SK-N-SH treated with all-trans-retinoic acid at 6 μM for 48 hours (cell line): ENCODE measurements around the gene LHFPL6.
A peak's percentile ranks its signal among the peaks of the same experiment; 100 is the strongest.

Source experiments
- ATAC-seq: fragments of 200-7000 bp; cut with Tn5 transposase; 3 replicates; pipeline ENCODE4 v1.9.1; 2020; ENCODE audit warnings: mild to moderate bottlenecking, moderate library complexity
- ARNTL ChIP-seq: fragments of 450-650 bp; formaldehyde crosslinking; IDR thresholded peaks from 2 replicates; pipeline ENCODE4 v1.5.0; 2020; ENCODE audit warnings: low read depth, mild to moderate bottlenecking, moderate library complexity, borderline replicate concordance
- BACH2 ChIP-seq: fragments of 250-450 bp; sonication (Bioruptor Pico); IDR thresholded peaks from 2 replicates; pipeline ENCODE4 v1.9.0; 2021; ENCODE audit warnings: mild to moderate bottlenecking, borderline replicate concordance
- ESRRG ChIP-seq: fragments of 250-450 bp; sonication (Bioruptor Pico); IDR thresholded peaks from 2 replicates; pipeline ENCODE4 v1.6.1; 2021; ENCODE audit warnings: mild to moderate bottlenecking
- GLIS3 ChIP-seq: fragments of 250-450 bp; sonication (Bioruptor Pico); IDR thresholded peaks from 2 replicates; pipeline ENCODE4 v1.5.0; 2020; ENCODE audit warnings: mild to moderate bottlenecking, moderate library complexity
- ISL1 ChIP-seq: fragments of 250-450 bp; sonication (Bioruptor Pico); IDR thresholded peaks from 2 replicates; pipeline ENCODE4 v2.1.2; 2022; ENCODE audit warnings: mild to moderate bottlenecking, moderate library complexity
- RARB ChIP-seq: fragments of 250-450 bp; sonication (Bioruptor Pico); IDR thresholded peaks from 2 replicates; pipeline ENCODE4 v1.8.0; 2021; ENCODE audit warnings: mild to moderate bottlenecking, moderate library complexity
- SNAI2 ChIP-seq: fragments of 250-450 bp; sonication (Bioruptor Pico); IDR thresholded peaks from 2 replicates; pipeline ENCODE4 v1.5.0; 2020; ENCODE audit warnings: mild to moderate bottlenecking, moderate library complexity
- TCF4 ChIP-seq: fragments of 250-450 bp; sonication (Bioruptor Pico); IDR thresholded peaks from 2 replicates; pipeline ENCODE4 v1.8.0; 2021; ENCODE audit warnings: mild to moderate bottlenecking, moderate library complexity, borderline replicate concordance
- TOX ChIP-seq: fragments of 250-450 bp; sonication (Bioruptor Pico); IDR thresholded peaks from 2 replicates; pipeline ENCODE4 v1.8.0; 2021; ENCODE audit warnings: mild to moderate bottlenecking, moderate library complexity, borderline replicate concordance
- ZC3H10 ChIP-seq: fragments of 250-450 bp; sonication (Bioruptor Pico); IDR thresholded peaks from 2 replicates; pipeline ENCODE4 v1.5.1; 2021; ENCODE audit warnings: mild to moderate bottlenecking, moderate library complexity
- ZFP3 ChIP-seq: fragments of 250-450 bp; sonication (Bioruptor Pico); IDR thresholded peaks from 2 replicates; pipeline ENCODE4 v1.5.0; 2020; ENCODE audit warnings: mild to moderate bottlenecking, moderate library complexity
- ZFP30 ChIP-seq: fragments of 450-650 bp; formaldehyde crosslinking; IDR thresholded peaks from 2 replicates; pipeline ENCODE4 v1.5.0; 2022; ENCODE audit warnings: mild to moderate bottlenecking, moderate library complexity
- ZNF565 ChIP-seq: fragments of 450-650 bp; formaldehyde crosslinking; conservative IDR thresholded peaks from 2 replicates; pipeline ENCODE4 v1.5.0; 2020; ENCODE audit warnings: low read depth, mild to moderate bottlenecking, moderate library complexity
- ZNF70 ChIP-seq: fragments of 450-650 bp; formaldehyde crosslinking; IDR thresholded peaks from 2 replicates; pipeline ENCODE4 v1.5.0; 2020; ENCODE audit warnings: mild to moderate bottlenecking, moderate library complexity
- TF ChIP-seq, protein P1 (sequence below): fragments of 250-450 bp; sonication (Bioruptor Pico); IDR thresholded peaks from 2 replicates; pipeline ENCODE4 v1.8.0; 2021; ENCODE audit warnings: low read depth, mild to moderate bottlenecking, moderate library complexity, borderline replicate concordance
- TF ChIP-seq, protein P2 (sequence below): fragments of 250-450 bp; sonication (Bioruptor Pico); IDR thresholded peaks from 2 replicates; pipeline ENCODE4 v1.5.1; 2021; ENCODE audit warnings: mild to moderate bottlenecking, moderate library complexity
- TF ChIP-seq, protein P3 (sequence below): fragments of 250-450 bp; sonication (Bioruptor Pico); IDR thresholded peaks from 2 replicates; pipeline ENCODE4 v1.5.0; 2020; ENCODE audit warnings: mild to moderate bottlenecking, moderate library complexity
- TF ChIP-seq, protein P4 (sequence below): fragments of 250-450 bp; sonication (Bioruptor Pico); IDR thresholded peaks from 2 replicates; pipeline ENCODE4 v1.5.1; 2020; ENCODE audit warnings: low read depth, mild to moderate bottlenecking, moderate library complexity
- TF ChIP-seq, protein P5 (sequence below): fragments of 250-450 bp; sonication (Bioruptor Pico); IDR thresholded peaks from 2 replicates; pipeline ENCODE4 v1.8.0; 2020; ENCODE audit warnings: mild to moderate bottlenecking, moderate library complexity, borderline replicate concordance

Gene LHFPL6

DNA sequence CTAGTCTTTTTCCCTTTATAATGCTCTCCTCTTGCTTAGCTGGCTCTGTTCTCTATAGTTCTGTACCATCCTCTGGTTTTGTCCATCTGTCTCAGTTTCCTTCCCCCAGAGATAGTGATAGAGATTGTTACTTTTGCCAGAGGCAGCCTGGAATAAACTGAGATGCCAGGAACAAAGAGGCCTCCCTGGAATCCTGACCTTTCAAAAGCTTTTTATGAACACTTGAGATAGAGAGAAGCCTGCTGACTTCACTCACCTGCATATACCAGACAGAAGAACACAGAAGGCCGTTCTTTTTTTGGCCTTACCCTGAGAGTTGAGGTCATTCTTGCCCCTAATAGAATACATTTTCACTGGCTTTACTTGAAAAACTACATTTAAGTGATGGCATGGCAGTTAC is 150.2 kb downstream of the LHFPL6 start:
- TF ChIP-seq, protein P1, sequence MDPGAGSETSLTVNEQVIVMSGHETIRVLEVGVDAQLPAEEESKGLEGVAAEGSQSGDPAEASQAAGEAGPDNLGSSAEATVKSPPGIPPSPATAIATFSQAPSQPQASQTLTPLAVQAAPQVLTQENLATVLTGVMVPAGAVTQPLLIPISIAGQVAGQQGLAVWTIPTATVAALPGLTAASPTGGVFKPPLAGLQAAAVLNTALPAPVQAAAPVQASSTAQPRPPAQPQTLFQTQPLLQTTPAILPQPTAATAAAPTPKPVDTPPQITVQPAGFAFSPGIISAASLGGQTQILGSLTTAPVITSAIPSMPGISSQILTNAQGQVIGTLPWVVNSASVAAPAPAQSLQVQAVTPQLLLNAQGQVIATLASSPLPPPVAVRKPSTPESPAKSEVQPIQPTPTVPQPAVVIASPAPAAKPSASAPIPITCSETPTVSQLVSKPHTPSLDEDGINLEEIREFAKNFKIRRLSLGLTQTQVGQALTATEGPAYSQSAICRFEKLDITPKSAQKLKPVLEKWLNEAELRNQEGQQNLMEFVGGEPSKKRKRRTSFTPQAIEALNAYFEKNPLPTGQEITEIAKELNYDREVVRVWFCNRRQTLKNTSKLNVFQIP = no peak
- TF ChIP-seq ESRRG (CRISPR knock-in tag) (no peak), ZFP3 (no peak), ZNF565 (CRISPR knock-in tag) (no peak), ZFP30 (no peak), ISL1 (CRISPR knock-in tag) (no peak), RARB (CRISPR knock-in tag) (no peak), TCF4 (CRISPR knock-in tag) (no peak), BACH2 (CRISPR knock-in tag) (no peak), TOX (CRISPR knock-in tag) (no peak)
- TF ChIP-seq, protein P2, sequence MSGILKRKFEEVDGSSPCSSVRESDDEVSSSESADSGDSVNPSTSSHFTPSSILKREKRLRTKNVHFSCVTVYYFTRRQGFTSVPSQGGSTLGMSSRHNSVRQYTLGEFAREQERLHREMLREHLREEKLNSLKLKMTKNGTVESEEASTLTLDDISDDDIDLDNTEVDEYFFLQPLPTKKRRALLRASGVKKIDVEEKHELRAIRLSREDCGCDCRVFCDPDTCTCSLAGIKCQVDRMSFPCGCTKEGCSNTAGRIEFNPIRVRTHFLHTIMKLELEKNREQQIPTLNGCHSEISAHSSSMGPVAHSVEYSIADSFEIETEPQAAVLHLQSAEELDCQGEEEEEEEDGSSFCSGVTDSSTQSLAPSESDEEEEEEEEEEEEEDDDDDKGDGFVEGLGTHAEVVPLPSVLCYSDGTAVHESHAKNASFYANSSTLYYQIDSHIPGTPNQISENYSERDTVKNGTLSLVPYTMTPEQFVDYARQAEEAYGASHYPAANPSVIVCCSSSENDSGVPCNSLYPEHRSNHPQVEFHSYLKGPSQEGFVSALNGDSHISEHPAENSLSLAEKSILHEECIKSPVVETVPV (CRISPR knock-in tag) = no peak
- TF ChIP-seq, protein P3, sequence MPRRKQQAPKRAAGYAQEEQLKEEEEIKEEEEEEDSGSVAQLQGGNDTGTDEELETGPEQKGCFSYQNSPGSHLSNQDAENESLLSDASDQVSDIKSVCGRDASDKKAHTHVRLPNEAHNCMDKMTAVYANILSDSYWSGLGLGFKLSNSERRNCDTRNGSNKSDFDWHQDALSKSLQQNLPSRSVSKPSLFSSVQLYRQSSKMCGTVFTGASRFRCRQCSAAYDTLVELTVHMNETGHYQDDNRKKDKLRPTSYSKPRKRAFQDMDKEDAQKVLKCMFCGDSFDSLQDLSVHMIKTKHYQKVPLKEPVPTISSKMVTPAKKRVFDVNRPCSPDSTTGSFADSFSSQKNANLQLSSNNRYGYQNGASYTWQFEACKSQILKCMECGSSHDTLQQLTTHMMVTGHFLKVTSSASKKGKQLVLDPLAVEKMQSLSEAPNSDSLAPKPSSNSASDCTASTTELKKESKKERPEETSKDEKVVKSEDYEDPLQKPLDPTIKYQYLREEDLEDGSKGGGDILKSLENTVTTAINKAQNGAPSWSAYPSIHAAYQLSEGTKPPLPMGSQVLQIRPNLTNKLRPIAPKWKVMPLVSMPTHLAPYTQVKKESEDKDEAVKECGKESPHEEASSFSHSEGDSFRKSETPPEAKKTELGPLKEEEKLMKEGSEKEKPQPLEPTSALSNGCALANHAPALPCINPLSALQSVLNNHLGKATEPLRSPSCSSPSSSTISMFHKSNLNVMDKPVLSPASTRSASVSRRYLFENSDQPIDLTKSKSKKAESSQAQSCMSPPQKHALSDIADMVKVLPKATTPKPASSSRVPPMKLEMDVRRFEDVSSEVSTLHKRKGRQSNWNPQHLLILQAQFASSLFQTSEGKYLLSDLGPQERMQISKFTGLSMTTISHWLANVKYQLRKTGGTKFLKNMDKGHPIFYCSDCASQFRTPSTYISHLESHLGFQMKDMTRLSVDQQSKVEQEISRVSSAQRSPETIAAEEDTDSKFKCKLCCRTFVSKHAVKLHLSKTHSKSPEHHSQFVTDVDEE = no peak
- TF ChIP-seq, protein P4, sequence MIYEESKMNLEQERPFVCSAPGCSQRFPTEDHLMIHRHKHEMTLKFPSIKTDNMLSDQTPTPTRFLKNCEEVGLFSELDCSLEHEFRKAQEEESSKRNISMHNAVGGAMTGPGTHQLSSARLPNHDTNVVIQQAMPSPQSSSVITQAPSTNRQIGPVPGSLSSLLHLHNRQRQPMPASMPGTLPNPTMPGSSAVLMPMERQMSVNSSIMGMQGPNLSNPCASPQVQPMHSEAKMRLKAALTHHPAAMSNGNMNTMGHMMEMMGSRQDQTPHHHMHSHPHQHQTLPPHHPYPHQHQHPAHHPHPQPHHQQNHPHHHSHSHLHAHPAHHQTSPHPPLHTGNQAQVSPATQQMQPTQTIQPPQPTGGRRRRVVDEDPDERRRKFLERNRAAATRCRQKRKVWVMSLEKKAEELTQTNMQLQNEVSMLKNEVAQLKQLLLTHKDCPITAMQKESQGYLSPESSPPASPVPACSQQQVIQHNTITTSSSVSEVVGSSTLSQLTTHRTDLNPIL (CRISPR knock-in tag) = no peak
- no peak for ATAC-seq

DNA sequence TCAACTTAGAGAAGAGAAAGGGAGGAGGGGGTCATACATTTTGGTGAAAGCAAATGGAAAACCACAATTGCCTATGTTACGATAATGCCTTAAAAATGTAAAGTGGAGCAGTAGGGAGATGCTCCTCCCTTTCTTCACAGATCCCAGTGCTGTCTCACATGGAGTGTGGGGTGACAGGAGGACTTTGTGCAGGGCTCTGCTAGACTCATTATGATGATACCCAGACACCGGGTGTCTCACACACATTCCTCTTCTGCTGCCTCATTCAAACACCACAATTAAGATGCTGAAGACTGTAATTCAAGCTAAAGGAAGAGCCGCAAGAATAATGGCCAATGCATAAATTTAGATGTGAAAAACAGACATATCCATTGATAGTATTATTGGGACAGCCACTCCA is 150.6 kb downstream of the LHFPL6 start:
- TF ChIP-seq, protein P5, sequence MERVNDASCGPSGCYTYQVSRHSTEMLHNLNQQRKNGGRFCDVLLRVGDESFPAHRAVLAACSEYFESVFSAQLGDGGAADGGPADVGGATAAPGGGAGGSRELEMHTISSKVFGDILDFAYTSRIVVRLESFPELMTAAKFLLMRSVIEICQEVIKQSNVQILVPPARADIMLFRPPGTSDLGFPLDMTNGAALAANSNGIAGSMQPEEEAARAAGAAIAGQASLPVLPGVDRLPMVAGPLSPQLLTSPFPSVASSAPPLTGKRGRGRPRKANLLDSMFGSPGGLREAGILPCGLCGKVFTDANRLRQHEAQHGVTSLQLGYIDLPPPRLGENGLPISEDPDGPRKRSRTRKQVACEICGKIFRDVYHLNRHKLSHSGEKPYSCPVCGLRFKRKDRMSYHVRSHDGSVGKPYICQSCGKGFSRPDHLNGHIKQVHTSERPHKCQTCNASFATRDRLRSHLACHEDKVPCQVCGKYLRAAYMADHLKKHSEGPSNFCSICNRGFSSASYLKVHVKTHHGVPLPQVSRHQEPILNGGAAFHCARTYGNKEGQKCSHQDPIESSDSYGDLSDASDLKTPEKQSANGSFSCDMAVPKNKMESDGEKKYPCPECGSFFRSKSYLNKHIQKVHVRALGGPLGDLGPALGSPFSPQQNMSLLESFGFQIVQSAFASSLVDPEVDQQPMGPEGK (CRISPR knock-in tag) = no peak
- no peak for TF ChIP-seq BACH2 (CRISPR knock-in tag)
- TF ChIP-seq ZFP30 = no peak
- no peak for TF ChIP-seq ZC3H10
- TF ChIP-seq ISL1 (CRISPR knock-in tag) = no peak
- TF ChIP-seq ARNTL (CRISPR knock-in tag) = no peak
- no peak for TF ChIP-seq SNAI2 (CRISPR knock-in tag)
- TF ChIP-seq ZNF565 (CRISPR knock-in tag) = no peak
- no peak for TF ChIP-seq ZNF70 (CRISPR knock-in tag)
- TF ChIP-seq, protein P4 (CRISPR knock-in tag) = no peak
- ATAC-seq = peak; percentile 41; the same call in 2 of the 3 replicates

DNA sequence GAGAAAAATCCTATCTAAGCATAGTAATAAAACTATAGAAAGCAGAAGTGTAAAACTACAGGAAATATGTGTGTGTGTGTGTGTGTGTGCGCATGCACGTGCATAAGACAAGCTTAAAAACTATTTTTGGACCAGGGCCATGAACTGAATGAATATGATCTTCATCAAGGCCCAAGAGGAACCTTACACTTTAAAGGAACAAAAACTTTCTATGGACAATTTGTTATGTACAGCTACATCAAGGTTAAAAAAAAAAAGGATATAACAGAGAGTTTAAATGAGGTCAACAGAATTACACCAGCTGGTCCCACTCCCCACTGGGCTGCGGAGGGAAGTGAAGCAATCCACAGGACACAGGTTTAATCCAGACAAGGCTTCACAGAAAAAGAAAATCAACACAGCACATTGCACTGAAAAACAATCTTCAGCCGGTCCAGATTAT is 151.1 kb downstream of the LHFPL6 start:
- ATAC-seq = no peak
- TF ChIP-seq ESRRG (CRISPR knock-in tag) (no peak), RARB (CRISPR knock-in tag) (no peak), GLIS3 (no peak)
- TF ChIP-seq, all 23 proteins: peak for 0
